Measurements from ENCODE around the gene RAB13.

The RAB13 gene

DNA sequence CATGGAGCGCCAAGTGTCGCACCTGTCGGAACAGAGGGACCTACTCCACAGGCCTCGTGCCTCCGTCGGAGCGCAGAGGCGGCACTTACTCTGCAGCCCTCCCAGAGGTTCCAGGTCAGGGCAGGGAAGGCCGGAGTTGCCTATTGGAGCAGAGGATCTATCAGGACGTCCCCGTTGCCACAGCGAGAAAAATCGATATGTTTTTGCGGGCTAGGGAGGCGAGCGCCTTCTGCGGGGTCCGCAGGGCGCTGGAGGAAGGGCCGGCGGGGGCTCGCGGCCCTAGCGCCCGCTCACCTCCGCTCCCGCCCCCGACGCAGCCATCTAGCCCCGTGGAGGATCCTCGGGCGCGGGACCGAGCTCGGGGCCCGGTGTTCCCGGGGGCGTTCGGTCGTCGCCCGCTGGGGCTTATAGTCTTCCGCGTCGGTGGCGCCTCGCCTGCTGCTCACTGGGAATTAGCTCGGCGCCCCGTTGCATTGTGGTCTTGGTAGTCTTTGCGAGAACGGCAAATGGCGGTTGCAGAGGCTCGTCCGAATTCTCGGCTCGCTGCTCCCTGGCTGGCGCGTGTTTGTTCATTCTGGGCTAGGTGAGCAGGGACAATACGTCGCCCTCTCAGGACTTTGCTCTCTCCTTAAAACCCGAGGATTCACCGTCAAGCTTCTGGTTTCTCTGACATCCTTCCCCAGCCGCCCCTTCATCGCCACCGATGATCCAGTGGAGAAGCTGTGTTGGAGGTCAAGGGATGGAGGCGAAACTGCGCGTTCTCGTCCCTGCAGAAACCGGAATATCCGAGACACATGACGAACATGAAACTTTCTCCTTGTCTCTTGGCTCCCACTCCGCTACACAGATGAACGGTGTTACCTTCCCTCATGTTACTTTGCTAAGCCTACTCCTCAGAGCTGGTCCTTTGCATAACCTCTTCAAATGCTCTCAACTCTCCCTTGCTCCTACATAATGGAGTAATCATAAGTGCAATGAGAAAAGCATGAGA lies 8.6 kb downstream of the RAB13 start, which contains the start of gene JTB:
Gene JTB, minus strand, starts transcription at position 425 of the 991 bp plus-strand sequence. Its CDS starts 422 bp downstream, at position 3.
- no peak for DNase-seq

DNA sequence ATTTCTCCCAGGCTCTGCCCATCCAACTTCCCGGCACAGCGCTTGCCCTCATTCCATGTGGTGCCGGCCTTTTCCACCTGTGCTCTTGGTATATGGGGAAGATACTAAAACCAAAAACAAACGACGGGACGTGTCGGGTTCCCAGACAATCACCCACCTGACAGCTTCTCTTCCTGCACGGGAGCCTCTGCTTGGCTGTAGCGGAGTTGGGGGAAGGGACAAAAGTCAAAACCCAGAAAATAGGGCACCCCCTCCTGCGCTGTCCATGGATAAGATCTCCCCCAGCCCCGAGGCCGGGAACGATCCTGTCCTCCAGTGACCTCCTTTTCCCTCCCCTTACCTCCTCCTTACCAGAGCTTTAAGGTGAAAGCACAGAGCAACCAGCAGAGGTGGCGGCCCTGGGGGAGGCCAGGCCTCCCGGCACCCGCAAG lies 9.3 kb downstream of the RAB13 start:
- no peak for DNase-seq

DNA sequence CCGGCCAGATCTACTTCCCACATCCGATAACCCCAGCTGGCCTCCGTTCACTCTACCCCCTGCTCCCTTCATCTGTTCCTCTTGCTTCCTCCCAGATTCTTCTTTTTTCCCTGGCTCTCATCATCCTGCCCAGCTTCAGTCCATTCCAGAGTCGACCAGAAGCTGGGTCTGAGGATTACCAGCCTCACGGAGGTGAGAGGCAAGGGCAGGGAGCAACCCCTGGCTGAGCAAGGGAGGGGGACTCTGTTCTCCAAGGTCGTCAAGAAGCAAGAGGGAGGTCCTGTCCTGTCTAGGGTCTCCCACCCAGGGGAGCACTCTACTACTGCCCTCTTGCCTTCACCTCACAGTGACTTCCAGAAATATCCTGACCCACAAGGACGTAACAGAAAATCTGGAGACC lies 12.6 kb downstream of the RAB13 start:
- DNase-seq = no peak

DNA sequence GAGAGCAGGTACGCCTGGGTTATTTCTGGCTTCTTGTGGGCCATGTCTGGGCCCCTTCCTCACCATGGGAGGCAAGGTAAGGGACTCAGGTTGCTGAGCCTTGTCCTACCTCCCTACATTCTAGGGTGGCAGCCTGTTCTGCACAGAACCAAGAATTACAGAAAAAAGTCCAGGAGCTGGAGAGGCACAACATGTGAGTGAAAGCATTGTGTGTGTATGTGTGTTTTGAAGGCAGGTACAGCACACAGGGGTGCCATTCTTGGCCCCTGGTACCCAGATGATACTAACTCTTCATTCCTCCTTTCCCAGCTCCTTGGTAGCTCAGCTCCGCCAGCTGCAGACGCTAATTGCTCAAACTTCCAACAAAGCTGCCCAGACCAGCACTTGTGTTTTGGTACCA lies 13.1 kb downstream of the RAB13 start:
- no peak for DNase-seq

DNA sequence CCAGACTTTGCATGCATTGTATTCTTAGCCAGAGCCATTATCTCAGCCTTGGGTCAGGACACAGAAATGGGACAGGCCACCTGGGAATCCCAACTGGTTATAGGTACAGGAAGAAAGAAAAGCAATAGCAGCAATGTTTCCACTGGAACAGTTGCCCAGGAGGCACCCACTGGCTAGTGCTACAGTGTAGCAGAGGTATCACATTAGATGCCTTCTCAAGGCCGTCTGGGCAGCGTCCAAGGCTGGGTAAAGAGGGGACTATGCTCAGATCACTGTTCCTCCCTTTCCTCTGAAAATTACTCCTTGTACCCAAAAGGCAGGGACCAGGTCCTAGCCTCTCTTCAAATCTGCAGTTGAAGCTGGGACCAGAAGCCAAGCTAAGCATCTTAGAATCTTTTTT lies 15.8 kb downstream of the RAB13 start:
- no peak for DNase-seq

DNA sequence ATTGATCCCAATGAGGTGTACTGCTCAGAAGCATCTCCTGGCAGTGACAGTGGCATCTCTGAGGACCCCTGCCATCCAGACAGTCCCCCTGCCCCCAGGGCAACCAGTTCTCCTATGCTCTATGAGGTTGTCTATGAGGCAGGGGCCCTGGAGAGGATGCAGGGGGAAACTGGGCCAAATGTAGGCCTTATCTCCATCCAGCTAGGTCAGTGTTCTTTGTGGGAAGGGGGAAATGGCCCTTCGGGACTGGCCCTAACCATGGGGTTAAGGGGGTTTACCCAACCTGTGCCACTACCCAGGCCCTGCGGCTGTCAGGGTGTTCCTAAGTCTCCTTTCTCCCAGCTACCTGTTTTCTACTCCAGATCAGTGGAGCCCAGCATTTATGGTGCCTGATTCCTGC lies 17.2 kb downstream of the RAB13 start:
- no peak for DNase-seq

DNA sequence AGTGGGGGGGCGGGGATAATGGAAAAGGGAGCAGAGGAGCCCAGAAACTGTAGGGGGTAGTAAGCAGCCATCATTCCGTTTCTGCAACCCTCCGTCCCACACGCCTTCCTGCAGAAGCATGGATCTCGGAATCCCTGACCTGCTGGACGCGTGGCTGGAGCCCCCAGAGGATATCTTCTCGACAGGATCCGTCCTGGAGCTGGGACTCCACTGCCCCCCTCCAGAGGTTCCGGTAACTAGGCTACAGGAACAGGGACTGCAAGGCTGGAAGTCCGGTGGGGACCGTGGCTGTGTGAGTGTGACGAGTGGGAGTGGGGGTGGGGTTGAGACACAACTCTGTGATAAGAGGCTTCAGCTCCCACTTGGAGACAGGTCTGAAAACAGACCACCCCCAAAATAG lies 17.7 kb downstream of the RAB13 start:
- no peak for DNase-seq

DNA sequence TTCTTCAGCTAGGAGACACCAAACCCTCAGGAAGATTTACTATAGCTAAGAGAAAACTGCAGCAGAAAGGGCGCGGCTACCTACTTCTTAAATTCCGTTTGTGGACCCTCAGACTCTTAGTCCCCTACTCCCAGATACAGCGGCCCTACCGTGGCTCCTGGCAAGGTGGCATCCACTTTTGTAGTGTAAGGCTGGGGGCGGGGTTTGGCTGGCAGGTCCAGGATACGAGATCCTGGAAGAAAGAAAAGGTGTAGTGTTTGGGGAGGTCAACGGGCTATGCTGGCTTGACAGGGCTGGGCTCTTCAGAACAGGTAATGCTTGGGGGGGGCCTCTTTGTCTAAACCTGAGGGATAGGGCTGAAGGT lies 18.2 kb downstream of the RAB13 start:
- no peak for DNase-seq

DNA sequence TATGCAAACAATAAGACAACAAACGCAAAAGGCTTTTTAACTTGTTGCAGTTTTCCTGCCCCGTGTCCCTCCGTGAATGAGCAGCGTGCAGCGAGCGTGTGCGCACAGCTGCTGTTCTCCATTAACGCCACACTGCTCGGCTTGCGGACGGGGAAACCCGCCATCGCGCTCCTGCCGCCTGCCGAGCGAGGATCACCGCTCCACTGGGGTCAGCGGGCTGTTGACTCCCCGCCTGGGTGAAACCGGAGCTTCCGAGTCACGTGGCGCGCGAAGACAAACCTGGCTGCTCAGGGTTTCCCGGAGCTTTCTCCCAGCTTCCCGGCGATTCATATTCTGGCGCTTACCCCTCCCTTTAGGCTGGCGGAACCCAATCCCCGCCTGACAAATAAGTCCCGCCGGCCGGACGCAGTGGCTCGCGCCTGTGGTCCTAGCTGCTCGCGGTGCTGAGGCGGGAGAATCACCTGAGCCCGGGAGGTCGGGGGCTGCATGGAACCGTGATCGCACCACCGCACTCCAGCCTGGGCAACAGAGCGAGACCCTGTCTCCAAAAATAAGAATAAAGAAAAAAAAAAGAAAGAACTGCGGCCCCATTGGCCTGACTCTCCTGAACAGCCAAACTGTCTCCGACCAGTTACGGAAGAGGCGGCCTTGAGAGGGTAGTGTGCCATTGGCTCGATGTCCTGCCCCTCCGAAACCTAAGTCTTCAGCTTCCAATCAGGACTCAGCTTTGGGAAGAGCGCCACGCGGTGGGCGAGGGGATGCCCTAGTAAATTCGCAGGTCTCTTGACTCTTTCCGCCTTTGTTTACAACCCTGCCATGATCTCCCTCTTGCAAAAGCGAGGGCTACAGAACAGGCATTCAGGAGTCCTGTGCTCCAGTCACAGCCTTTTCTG lies 18.8 kb downstream of the RAB13 start, which contains the start of gene CREB3L4:
Gene CREB3L4, plus strand, starts transcription at position 796 of the 893 bp plus-strand sequence. CDS start 624 bp downstream, outside the sequence.
- DNase-seq = peak; percentile 76

DNA sequence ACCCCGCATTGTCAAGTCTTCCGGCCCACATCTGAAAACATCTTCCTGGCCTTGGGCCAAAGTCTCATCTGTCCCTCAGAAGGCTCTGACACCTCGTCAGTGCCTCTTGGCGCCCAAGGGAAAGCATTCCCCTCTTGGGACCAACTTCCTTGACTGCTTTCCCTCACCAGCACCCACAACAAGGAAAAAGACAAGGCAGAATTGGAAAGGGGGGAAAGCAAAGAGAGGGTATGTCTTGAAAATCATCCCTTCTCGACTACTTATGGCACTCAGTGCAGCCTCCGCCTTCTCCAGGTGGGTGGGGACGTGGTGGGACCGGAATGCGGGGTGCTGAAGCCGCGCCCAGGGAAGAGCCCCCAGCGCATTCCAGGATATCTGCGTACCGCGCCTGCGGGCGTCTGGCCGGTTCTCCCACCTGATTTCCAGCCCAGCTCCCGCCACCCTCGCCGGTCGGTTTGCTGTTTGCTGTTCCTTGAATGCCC lies 22.2 kb downstream of the RAB13 start:
- DNase-seq = no peak

DNA sequence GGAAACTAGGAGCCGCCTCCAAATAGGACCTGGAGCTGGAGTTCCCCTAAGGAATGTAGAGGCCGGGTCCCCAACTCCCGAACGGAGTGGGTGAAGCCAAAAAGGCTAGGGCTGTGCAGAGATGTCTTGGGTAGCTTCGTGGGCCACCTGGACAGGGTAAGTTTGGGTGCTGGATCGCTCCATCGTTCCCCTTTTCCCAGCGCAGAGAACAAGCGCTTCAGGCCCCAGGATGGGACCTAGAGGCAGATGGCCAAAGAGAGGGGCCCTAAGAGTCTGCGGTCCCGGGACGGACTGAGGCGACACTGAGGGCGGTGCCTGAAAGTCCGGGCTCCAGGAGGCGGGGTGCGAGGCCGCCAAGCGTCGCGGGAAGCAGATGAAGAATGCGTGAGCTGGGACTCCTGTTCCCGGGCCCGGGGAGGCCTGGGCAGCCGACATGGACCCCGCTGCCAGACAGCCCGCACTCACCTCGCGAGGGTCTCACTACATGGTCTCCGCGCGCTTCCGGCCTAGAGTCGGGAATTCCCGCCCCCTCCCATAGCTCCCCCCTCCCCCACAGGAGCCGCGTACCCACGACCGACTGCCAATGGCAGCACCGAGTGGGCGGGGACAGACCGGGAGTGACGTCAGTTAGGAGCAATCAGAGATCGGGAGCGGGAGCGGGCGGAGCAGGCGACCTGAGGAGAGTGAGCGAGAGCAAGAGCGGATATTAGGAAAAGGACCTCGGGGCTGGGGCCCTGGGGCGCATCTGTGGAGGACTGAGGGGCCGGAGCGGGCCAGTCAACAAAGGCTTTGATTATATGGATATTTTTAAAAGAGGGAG lies 22.9 kb downstream of the RAB13 start, which contains the start of gene SLC39A1:
Gene SLC39A1, minus strand, starts transcription at position 508 of the 820 bp plus-strand sequence. CDS start 822 bp downstream, outside the sequence.
- DNase-seq = peak; percentile 87

DNA sequence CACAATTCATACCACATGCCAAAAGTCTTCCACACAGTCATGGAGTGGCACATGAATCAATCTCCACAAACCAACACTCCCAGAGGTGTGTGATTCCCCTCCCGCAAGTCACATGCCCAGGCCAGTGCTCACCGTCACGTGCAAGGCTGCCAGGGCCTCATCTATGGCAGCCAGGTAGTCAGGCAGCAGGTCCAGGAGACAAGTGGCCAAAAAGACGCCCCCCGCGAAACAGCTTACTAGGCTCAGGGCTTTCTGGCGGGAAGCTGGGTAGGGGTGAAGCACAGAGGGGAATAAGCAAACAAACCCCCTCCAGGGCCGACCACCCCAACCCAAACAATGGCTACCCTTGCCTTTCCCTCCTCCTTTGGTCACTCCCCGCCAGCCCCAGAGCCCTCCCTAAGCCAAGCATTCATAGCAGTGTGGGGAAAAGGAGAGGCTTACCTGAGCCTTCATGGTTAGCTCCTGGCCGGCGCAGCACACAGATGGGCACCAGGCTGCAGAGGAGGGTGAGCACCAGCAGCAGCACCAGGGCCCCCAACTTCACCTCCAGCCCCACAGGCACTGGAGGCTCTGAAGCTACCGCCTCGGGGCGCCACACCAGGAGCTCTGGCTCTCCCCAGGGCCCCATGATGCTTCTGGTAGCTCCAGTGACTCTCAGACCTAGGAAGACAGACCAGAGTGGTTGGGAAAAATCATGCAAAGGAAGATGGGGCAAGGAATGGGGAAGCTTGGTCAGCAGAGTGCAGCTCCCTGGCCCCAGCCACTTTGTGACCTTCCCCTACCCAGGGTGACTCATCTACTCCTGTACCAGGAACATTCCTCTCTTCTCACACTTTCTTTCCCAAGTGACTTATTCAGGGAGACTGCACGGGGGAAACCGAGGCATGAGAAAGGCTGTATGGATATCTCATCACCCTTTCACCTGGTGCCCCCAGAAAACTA lies 23.8 kb downstream of the RAB13 start:
- DNase-seq = no peak

DNA sequence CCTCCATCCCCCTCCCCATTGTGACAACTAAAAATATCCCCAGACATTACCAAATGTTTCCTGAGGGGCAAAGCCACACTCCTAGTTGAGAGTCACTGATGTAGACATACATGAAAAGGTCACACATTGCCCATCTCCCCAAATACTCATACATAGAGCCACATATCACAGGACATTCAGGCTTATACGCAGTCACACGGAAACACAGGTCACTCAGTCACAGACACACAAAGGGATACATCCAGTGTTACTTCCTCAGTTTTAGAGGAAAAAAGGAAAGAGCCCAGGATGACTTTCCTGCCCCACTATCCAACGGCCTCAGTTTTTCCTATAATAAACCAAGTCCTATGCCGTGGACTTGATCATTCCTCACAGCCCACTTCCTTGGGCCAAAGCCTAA lies 24.7 kb downstream of the RAB13 start:
- DNase-seq = no peak

DNA sequence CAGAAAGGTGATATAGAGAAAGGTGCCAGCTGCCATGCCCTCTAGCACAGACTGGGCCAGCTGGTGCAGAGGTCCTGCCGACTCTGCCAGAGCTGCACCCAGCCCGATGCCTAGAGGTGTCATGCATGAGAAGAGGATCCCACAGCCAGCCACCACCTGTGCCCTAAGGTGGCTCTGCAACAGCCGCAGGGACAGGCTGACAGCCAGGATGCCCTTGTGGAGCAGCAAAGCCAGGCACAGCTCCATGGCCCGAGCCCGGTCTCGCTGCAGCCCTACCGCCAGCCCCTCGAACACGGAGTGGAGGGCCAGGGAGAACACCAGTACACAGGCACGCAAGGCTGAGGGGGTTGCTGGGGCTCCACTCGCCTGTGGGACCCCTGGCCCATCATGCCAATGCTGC lies 25.9 kb downstream of the RAB13 start:
- no peak for DNase-seq

DNA sequence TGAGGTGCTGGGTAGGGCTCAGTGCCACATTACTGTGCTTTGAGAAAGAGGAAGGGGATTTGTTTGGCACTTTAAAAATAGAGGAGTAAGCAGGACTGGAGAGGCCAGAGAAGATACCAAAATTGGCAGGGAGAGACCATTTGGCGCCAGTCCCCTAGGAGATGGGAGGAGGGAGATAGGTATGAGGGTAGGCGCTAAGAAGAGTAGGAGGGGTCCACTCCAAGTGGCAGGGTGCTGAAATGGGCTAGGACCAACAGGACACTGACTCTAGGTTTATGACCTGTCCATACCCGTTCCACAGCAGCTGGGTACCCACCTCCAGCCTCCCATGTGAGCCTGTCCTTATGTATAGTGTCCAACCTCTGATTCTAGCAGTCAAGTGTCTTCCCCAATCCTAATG lies 26.7 kb downstream of the RAB13 start:
- DNase-seq = no peak

DNA sequence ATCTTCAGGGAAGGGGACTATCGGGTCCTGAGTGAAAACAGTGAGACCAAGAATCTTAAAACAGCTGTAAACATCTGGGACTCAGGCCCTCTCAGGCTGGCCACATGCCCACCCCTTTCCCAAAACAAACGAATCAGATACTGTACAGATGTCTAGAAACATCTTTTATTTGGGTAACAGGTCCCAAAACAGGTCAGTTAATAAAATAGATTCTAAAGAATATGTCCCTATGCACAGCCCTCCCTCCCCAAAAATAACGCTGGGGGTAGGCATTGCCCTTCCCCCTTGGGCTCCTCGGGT lies 27.2 kb downstream of the RAB13 start:
- no peak for DNase-seq

DNA sequence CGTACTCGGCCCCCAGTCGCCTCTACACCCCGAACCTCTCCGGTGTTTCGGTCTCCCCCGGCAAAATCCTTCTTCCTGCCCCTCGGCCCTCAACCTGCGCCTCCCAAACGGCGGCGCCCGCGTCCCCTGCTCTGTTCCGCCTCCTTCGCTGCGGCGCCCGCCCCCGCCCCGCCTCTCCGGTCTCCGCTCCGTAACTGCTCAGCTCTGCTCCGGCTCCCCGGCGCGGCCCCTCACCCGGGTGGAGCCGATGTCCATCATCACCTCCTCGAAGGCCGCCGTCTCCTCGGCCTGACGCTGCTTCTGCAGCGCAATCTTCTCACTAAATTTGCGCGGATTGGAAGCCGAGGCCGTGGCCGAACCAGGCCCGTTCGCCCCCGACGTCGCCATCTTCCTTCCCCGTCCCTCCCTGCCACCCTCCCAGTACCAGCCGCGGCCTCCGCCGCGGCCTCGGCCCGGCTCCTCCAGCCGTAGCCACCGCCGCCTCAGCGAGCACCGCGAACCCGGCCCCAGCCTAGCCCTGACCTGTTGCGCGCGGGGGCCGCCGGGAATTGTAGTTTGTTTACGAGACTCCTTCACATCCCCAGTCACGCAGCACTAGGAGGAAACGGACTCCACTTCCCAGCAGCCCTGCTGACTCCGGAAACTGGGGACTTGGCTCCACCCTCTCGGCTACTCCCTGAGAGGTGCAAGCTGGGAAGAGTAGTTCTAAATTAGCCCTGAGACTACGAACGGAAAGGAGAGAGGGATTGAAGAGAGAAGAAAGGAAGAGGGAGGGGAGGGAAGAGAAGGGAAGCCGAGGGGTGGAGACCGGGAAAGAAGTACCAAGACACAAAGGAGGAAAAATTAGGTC lies 27.8 kb downstream of the RAB13 start, which contains the start of gene CRTC2:
Gene CRTC2, minus strand, starts transcription at position 502 of the 850 bp plus-strand sequence. Its CDS starts 115 bp downstream, at position 387.
- DNase-seq = peak; percentile 90

DNA sequence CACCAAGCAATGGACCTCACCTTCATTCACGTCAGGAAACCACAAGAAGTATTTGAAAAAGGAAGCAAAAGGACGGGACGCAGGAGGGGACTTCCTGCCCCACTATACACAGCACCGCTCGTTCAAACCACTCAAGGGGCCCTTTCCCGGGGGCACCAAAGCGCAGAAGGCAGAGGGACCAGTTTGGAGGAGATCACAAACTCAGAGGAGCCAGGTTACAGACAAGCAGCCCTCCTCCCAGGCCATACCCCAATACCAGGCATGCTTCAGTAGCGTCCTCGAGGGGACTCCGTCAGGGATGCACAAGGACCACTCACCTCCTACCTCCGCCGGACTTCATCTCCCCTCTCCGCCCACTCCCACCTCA lies 28.4 kb downstream of the RAB13 start:
- DNase-seq = no peak

DNA sequence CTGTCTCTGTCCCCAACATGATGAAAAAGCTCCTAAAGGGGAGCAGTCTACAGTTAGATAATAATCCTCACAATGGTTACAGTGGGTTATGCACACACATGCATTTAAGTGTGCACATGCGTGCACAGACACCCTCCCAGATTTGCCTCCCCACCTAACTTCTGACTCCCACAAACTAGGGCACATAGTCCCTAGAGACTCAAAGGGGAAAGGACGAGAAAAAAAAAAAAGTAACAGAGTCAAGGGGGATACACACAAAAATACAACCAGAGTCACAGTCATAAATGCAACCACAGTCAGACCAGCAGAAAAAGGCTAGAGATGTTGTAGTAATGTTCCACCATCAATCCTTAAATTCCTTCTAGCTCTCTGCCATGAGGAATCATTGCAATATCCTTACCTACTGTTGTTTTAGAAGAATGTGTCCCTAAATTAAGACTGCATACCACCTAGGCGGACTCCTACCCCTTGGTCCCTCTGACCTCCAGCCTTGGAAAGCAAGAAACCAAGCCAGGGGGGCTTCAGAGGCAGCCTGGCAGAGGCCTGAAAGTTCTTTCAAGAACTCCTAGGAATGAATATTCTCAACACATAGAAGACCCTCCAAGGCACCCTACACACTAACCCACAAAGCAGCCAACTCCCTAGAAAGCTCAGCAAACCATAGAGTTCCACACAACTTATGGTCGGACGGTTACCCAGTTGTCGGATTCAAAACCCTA lies 29.0 kb downstream of the RAB13 start:
- DNase-seq = no peak
